ENCODE data around the gene GPR132.

The GPR132 gene

DNA sequence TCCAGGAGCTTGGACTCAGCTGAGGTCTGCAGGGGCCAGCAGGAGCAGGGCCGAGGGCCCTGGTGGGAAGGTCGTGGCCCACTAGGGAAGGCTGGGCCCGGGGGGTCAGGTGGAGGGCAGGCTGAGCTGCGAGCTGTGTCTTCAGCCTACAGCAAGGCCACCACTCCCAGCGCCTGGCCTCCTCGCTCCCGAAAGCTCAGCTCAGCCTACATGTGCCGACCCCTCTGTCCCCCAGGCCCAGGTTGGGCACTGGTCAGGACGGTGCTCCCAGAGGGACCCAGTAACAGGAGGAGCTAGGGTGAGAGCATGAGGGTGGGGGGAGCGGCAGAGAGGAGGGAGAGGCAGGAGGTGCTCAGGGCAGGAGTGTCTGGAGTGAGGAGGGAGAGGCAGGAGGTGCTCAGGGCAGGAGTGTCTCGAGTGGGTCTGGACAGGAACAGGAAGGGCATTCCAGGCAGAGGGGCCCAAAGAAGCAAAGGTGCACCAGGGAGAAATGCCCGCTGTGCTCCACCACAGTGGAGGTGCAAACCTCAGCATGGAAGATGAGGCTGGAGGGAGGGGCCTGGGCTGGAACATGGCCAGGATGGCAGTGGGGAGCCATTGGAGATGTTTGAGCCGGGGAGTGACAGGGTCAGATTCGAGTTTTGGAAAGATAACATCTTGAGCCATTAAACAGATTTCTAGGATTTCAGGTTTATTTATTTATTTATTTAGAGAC lies 29.1 kb upstream of the GPR132 start:
- no peaks in the 10 kb centered on the region for H3K9me3 Mint-ChIP-seq
- no peak for ATAC-seq
- peak overlapping the region; percentile 77 for H3K4me3 Mint-ChIP-seq
- H3K36me3 Mint-ChIP-seq, result no peaks in the 10 kb centered on the region
- peak overlapping the region; percentile 85 for H3K27ac Mint-ChIP-seq
- H3K4me1 Mint-ChIP-seq, result peaks cover 33% of the 10 kb centered on the region
- no peak for DNase-seq (ENCODE audit: low spot score in 2 of 2)

DNA sequence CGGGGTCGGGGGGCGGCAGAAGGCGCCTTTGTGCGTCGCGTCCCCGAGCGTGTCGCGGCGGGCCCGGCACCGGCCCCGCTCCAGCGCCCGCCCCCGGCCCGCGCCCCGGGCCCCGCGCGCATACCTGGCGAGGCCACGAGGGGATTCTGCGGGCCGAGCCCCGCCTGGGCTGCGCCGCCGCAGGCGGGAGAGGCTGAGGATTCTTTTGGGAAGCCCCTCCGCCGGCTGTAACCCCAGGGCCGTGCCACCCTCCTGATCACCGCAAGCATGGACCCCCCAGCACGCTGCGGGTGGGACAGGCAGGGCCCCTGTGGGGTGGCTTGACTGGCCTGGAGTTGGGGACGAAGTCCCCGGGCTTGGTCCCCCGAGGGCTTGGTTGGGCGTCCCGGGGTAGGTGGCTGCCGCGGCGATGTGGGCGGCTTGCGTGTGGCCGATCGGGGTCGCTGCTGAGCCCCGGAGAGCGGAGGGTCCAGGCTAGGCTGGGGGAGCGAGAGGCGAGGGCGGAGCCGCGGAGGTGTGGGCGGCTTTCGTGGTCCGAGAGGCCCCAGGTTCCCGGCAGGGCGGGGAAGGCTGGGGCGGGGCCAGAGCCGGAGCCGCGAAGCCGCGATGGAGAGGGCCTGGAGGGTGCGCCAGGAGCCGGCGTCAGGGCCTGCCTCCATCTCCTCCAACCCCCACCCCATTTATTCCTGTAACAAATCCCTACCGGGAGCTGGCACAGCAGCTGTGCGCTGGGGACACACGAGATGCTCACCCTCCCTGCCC lies 28.4 kb upstream of the GPR132 start:
- H3K4me3 Mint-ChIP-seq, result peak overlapping the region; percentile 77

DNA sequence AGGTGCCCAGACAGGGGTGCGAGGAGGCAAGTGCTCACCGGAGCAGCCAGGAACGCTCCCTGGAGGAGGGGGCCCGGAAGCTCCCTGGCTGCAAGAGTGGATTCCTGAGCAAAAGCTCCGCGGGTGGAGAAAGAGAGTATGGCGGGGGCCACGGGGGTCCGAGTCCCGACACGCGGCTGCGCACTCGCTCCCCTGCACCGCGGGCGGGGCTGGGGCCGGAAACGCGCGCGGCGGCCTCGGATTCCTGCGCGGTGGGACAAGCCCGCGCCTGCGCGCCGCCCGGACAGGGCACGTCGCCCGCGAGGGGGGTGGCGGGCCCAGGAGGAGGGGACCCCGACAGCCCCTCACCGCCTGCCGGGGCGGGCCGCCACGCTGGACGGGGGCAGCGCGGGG lies 27.8 kb upstream of the GPR132 start:
- H3K36me3 Mint-ChIP-seq, result no peaks in the 10 kb centered on the region
- H3K9me3 Mint-ChIP-seq, result no peaks in the 10 kb centered on the region
- H3K4me3 Mint-ChIP-seq, result peak overlapping the region; percentile 77
- peaks cover 33% of the 10 kb centered on the region for H3K4me1 Mint-ChIP-seq
- DNase-seq (ENCODE audit: low spot score in 2 of 2), result peak; percentile 64 to 84
- peak; percentile 60 for ATAC-seq
- peak overlapping the region; percentile 90 for H3K27ac Mint-ChIP-seq

More for the DNA sequence above, 28.4 kb upstream of the GPR132 start:
- Mint-ChIP-seq H3K4me1 (peaks cover 33% of the 10 kb centered on the region), H3K9me3 (no peaks in the 10 kb centered on the region), H3K27ac (peak overlapping the region; percentile 85), H3K36me3 (no peaks in the 10 kb centered on the region)
- DNase-seq (ENCODE audit: low spot score in 2 of 2) (peak; percentile 75 to 93), ATAC-seq (peak; percentile 80)

DNA sequence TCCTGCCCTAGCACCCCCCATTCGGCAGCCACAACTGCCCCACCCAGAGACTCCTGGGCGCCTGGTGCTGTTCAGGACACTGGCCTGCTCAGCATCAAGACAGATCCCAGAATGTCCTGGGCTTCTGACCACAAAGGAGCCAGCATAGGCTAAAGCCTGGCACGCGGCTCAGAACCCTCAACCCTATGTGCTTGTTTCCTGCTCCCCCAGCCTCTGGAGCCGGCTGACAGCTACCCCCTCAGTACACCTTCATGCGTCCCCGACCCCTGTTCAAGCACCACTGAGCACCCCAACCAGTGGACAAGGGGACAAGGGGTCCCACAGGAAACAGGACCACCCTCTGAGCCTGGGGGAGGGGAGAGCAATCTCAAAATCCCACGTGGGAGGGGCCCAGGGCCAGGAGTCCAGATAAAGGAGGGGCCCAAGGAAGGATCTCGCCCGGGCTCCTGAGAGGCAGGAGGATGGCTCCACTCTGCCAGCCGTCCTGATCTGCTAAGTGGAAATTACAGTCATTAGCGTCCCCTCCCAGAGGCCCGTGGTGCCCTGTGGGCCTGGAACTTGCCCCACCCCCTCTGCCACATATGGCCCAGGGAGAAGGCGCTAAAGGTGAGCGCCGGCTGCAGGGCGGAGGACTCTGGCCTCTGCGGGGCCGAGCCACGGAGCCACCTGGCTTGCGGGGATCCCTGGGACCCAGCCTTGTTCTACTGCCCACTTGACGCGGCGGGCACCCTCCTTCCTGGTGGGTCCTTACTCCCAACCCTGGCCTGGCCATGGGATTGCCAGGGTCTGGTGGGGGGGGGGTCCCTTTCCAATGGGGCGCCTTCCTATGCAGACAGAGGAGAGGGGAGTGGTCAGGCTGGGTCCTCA lies 27.2 kb upstream of the GPR132 start:
- no peak for DNase-seq (ENCODE audit: low spot score in 2 of 2)
- Mint-ChIP-seq H3K4me1 (peaks cover 33% of the 10 kb centered on the region), H3K9me3 (no peaks in the 10 kb centered on the region), H3K27ac (peak overlapping the region; percentile 90), H3K4me3 (peak overlapping the region; percentile 77), H3K36me3 (no peaks in the 10 kb centered on the region)
- ATAC-seq, result no peak

DNA sequence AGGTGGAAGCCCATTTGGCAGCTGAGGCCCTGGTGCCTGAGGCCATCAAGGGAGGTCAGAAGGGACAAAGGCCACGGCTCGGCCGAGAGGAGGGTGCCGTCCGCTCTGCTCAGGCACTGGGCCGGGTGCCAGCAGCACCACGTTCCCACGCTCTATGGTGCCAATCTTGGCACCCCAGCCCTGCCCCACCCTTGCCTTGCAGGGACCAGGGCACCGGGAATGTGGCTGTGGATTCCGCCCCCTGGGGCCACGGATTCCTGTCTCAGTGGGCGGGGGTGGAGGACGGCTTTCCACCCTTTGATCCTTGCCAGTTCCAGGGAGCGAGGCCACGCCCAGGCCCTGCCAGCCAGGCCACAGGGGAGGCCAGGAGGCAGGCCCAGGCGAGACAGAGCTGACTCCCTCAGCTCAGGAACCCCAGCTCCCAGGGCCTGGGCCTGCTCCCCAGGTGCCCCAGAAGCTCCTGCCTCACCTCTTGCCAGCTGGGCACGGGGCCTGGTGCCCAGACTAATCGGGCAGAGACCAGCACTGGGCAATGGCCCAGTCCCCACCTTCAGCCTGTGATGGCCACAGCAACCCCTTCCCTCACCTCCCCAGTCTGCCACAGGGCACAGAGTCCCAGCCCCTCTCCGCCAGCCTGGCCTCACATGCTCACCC lies 26.4 kb upstream of the GPR132 start:
- H3K27ac Mint-ChIP-seq, result peak overlapping the region; percentile 37

DNA sequence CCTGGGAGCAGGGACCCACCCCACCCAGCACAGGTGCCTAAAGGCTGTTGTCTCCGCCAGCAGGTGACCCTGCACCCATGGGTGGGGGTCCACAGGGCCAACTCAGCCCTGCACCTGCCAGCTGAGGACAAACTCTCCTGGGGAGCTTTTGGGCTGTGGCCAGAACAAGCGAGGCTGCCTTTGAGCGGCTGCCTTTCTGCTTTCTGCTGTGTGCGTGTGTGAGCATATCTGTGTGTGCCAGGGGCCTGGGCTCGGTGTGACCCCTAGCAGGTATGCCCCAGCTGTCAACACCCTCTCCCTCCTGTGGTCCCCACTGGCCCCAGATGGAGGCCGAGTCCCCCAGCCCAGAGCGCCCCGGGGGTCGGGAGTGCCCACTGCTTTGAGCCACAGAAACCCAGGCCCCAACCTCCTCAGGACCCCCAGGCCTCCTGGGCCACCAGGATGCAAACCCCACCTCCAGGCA lies 25.9 kb upstream of the GPR132 start:
- ATAC-seq (no peak), DNase-seq (ENCODE audit: low spot score in 2 of 2) (no peak)
- Mint-ChIP-seq H3K9me3 (no peaks in the 10 kb centered on the region), H3K4me1 (peaks cover 30% of the 10 kb centered on the region), H3K4me3 (no peak overlapping the region), H3K27ac (peak overlapping the region; percentile 69), H3K36me3 (peaks cover 5% of the 10 kb centered on the region)

More for the DNA sequence above, 26.4 kb upstream of the GPR132 start:
- peaks cover 31% of the 10 kb centered on the region for H3K4me1 Mint-ChIP-seq
- H3K4me3 Mint-ChIP-seq, result peak overlapping the region; percentile 77
- ATAC-seq (no peak), DNase-seq (ENCODE audit: low spot score in 2 of 2) (no peak)
- H3K9me3 Mint-ChIP-seq, result no peaks in the 10 kb centered on the region
- no peaks in the 10 kb centered on the region for H3K36me3 Mint-ChIP-seq

DNA sequence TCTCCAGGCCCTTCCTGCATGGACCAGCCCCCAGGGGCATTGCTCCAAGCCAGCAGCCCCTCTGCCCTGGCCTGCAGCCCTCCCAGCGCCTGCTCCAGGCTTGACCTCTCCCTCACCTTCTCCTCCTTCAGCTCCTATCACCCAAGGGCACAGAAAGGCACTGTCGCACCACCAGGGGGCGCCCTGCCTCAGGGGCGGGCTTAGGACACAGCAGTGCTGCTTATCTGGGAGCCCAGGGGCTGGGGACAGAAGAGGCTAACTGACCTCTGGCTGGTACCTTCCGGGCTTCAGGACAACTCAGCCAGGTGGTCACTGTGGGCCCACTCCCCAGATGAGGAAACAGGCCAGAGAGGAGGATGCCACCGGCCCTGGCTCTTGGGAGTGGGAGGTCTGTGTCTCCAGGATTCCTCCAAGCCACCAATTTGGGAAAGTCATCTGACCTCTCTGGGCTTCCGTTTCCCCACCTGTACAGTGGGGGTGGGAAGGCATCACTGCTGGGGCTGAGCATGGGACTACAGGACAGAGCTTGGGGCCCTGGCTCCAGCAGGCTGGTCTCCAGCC lies 25.3 kb upstream of the GPR132 start:
- H3K27ac Mint-ChIP-seq, result peak overlapping the region; percentile 69

DNA sequence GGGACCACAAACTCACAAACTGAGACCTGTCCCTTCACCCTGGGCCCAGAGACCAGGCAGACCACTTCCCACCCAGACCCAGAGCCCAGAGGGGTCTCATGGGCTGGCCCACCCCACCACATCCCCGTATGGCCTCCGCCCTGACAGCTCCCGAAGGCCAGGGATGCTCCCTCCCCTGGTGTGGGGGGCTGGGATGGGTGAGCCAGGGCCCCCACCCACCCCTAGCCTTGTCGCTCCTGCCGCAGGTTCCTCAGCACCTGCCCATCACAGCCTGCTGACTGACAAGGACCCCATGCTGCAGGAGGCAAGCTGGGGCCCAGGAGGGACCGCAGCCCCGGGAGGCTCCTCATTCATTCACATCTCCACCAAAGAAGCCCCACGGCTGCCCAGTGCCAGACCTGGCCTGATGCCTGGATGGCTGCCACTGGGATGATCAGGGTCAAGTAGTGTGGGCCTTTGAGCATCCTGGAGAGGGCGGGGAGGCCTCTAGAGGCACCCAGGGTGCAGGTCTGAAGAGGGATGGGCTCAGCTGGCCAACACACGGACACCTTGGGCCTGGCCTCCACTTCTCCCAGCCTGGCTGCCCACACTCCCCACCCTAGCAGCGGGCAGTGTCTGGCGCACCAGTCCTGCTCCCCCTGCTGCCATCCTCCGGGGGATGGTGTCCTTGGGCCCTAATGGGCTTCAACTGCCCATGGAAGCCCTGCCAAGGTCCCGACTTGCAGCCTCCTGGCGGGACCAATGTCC lies 24.7 kb upstream of the GPR132 start:
- ATAC-seq (no peak), DNase-seq (ENCODE audit: low spot score in 2 of 2) (no peak)
- H3K9me3 Mint-ChIP-seq, result no peaks in the 10 kb centered on the region
- H3K4me1 Mint-ChIP-seq, result peaks cover 30% of the 10 kb centered on the region
- H3K27ac Mint-ChIP-seq, result peak overlapping the region; percentile 69
- peaks cover 5% of the 10 kb centered on the region for H3K36me3 Mint-ChIP-seq
- H3K4me3 Mint-ChIP-seq, result no peak overlapping the region

More for the DNA sequence above, 25.3 kb upstream of the GPR132 start:
- no peak overlapping the region for H3K4me3 Mint-ChIP-seq
- no peaks in the 10 kb centered on the region for H3K9me3 Mint-ChIP-seq
- H3K36me3 Mint-ChIP-seq, result peaks cover 5% of the 10 kb centered on the region
- DNase-seq (ENCODE audit: low spot score in 2 of 2) (peak; percentile 94 to 95), ATAC-seq (peak; percentile 59)
- H3K4me1 Mint-ChIP-seq, result peaks cover 30% of the 10 kb centered on the region

DNA sequence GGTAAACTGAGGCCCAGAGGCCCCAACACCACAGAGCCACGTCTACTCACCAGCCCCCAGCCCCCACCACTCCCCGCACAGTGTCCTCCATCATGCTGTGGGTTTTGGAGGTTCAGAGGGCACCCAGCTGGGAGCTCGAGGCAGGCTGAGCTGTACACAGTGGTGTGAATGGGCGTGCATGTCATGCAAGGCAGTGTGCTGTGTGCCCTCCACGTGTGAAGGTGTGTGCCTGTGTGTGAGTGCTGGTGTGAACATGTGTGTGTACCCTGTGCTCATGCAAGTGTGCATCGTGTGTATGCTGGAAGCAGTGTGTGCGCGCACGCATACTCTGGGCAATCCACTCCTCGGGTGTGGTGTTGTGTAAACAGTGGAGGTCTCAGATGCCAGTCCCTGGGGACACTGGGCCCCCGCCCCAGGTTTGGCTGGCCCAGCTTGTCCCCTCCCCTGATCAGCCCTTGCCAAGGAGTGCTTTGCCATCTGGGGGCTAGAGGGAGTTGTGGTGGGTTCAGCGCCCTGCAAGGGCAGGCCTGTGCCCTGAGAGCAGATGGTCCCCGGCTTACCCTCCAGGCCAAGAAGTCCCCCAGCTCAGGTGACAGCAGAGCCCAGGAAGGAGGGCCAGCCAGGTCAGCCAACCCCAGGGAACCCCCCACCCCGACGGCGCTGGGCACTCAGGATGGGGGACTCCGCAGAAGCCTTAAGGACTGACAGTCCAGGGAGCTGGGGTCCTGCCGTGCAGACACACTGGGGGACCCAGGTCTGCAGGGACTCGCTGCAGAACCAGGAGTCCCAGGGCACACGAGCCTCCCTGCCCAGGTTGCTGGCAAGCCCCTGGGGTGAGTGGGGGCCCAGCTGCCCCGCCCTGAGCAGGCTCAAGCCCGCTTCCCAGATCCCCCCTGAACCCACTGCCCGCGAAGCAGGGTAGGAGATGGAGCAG lies 23.8 kb upstream of the GPR132 start:
- DNase-seq (ENCODE audit: low spot score in 2 of 2) (no peak), ATAC-seq (no peak)
- no peak overlapping the region for H3K27ac Mint-ChIP-seq
- peak overlapping the region; percentile 74 for H3K4me3 Mint-ChIP-seq
- H3K4me1 Mint-ChIP-seq, result peaks cover 30% of the 10 kb centered on the region
- H3K36me3 Mint-ChIP-seq, result peaks cover 5% of the 10 kb centered on the region
- no peaks in the 10 kb centered on the region for H3K9me3 Mint-ChIP-seq

DNA sequence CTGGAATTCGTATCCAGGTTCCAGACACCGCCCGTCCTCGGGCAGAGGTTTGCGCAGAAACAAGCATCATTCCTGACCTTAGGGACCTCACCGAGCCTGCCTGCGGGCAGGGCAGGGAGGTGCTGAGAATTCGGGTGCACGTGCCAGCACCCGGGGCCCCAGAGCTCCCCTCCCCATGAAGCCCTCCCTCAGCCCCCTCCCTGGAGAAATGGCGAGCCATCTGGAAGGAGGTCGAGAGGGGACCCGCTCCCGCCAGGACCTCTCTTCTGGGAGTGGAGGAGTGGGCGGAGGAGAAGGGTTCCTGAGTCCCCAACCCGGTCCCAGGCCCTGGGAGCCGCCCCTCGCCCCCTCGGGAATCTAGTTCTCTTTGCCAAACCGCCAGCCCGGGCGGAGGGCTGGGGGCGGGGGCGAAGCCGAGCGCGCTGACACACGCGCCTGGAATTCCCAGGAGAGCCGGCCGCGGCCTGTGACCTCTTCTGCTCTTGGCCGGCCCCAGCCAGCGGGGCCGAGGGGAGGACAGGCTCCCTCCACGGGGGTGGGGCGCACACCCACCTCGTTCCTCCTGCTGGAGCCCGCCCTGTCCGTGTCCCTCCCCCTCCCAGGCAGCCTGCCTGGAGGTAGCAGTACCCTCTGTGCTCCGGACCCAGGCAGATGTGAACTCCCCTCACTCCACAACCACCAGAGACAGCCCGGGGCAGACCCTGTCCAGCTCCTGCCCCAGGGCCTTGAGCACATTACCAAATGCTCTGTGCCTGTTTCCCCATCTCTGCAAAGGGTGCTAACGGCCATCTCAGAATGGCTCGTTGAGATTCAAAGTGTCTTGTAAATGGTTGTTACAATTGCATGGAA lies 23.0 kb upstream of the GPR132 start:
- Mint-ChIP-seq H3K4me1 (peaks cover 30% of the 10 kb centered on the region), H3K27ac (no peak overlapping the region)
- no peak for DNase-seq (ENCODE audit: low spot score in 2 of 2)

DNA sequence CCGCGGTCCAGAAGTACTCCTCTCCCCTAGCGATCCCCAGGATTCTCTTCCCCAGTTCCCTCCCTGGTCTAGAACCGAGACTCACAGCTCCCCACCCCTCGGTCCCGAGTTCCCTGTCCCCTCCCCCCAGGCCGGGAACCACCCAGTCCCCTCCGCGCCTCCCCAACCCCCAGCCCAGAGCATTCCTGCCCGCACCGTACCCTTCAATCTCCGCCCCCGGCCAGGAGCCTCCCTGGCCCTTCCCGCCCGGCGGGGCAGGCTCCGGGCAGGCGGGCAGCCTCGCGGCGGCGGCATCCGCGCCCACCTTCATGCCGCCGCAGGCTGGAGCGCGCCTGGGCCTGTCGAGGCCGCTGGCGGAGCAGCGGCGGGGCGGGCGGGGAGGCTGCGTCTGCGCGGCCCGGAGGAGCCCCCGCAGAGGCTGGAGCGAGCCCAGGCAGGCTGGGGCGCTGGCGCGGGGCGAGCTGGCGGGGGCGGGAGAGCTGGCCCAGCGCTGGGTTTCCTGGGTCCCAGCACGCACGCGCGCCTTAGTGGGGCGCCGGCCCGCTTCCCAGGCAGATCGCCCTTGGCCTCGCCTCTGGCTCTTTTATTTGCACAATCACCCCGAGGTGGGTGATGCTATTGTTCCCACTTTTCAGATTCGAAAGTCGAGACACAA lies 22.2 kb upstream of the GPR132 start:
- Mint-ChIP-seq H3K27ac (peak overlapping the region; percentile 65), H3K4me1 (peaks cover 30% of the 10 kb centered on the region), H3K36me3 (peaks cover 5% of the 10 kb centered on the region), H3K4me3 (peak overlapping the region; percentile 74), H3K9me3 (no peaks in the 10 kb centered on the region)
- DNase-seq (ENCODE audit: low spot score in 2 of 2), result peak in 1 of 2 donors; percentile 58
- ATAC-seq, result peak; percentile 25

More for the DNA sequence above, 23.0 kb upstream of the GPR132 start:
- peak overlapping the region; percentile 74 for H3K4me3 Mint-ChIP-seq
- no peaks in the 10 kb centered on the region for H3K9me3 Mint-ChIP-seq
- no peak for ATAC-seq
- peaks cover 5% of the 10 kb centered on the region for H3K36me3 Mint-ChIP-seq

DNA sequence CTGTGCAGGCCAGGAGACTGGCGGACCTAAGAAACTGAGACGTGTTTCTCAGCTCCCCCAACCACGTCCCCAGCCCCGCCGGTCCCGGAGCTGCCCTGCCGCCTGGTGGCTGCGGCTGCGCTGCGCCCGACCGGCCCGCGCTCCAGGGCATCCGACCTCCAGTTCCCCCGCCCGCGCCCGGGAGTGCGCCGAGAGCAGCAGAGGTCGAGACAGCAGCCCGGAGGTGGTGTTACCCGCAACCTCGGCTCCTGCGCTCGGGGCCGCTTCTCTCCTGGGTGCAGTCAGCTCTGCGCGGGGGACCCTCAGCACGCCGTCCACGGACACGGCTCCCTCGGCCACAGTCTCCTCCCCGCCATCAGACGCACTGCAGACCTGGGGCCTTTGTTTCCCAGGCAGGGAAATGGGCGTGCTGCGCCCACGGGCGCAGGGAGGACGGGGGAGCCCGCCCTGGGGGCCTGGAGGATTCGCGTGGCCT lies 21.6 kb upstream of the GPR132 start:
- no peaks in the 10 kb centered on the region for H3K9me3 Mint-ChIP-seq
- DNase-seq (ENCODE audit: low spot score in 2 of 2) (peak; percentile 87 to 92), ATAC-seq (peak; percentile 91)
- peak overlapping the region; percentile 74 for H3K4me3 Mint-ChIP-seq
- H3K36me3 Mint-ChIP-seq, result peaks cover 5% of the 10 kb centered on the region
- H3K27ac Mint-ChIP-seq, result peak overlapping the region; percentile 65
- peaks cover 25% of the 10 kb centered on the region for H3K4me1 Mint-ChIP-seq

Measured in stimulated activated effector memory CD8-positive, alpha-beta T cell treated with anti-CD3 and anti-CD28 coated beads, Interleukin-12 subunit alpha, Interleukin-12 subunit beta, amount 100 ng/mL, for 72 hours (primary cell).